CD4-positive, alpha-beta T cell treated with Interferon gamma for 1 hour (primary cell): ENCODE results near the gene SH3YL1.

Source experiments
- DNase-seq: peaks from one replicate; pipeline ENCODE4 v3.0.0-alpha.2; 2020

Gene SH3YL1

GRCh38 chr2:211486-212184 lies 52.2 kb downstream of the SH3YL1 start:
- no peak for DNase-seq

GRCh38 chr2:210660-211059 lies 53.2 kb downstream of the SH3YL1 start:
- no peak for DNase-seq

GRCh38 chr2:209470-209869 lies 54.4 kb downstream of the SH3YL1 start:
- DNase-seq = no peak

GRCh38 chr2:208335-208734 lies 55.5 kb downstream of the SH3YL1 start:
- no peak for DNase-seq

- no peak for DNase-seq
These were observed 59.8 kb downstream of the SH3YL1 start for GRCh38 chr2:203984-204383.

- no peak for DNase-seq
These were observed 60.4 kb downstream of the SH3YL1 start for GRCh38 chr2:203401-203800.

- no peak for DNase-seq
These were observed 60.9 kb downstream of the SH3YL1 start for GRCh38 chr2:202945-203344.

GRCh38 chr2:201648-202433 lies 62.0 kb downstream of the SH3YL1 start:
- no peak for DNase-seq

- DNase-seq = no peak
These were observed 64.5 kb downstream of the SH3YL1 start for GRCh38 chr2:199041-199966.

GRCh38 chr2:196406-196805 lies 67.4 kb downstream of the SH3YL1 start:
- DNase-seq = no peak

- DNase-seq = no peak
These were observed 67.9 kb downstream of the SH3YL1 start for GRCh38 chr2:195932-196331.

GRCh38 chr2:193141-193671 lies 70.6 kb downstream of the SH3YL1 start:
- peak; percentile 57 for DNase-seq

GRCh38 chr2:191311-192190 lies 72.3 kb downstream of the SH3YL1 start:
- no peak for DNase-seq

GRCh38 chr2:187825-188224 lies 76.0 kb downstream of the SH3YL1 start:
- no peak for DNase-seq

GRCh38 chr2:185221-185620 lies 78.6 kb downstream of the SH3YL1 start:
- DNase-seq = no peak

GRCh38 chr2:184695-185094 lies 79.1 kb downstream of the SH3YL1 start:
- DNase-seq = no peak

GRCh38 chr2:182509-183122 lies 81.2 kb downstream of the SH3YL1 start:
- DNase-seq = no peak

- no peak for DNase-seq
These were observed 83.5 kb downstream of the SH3YL1 start for GRCh38 chr2:180311-180710.

- no peak for DNase-seq
These were observed 83.9 kb downstream of the SH3YL1 start for GRCh38 chr2:179886-180285.

- DNase-seq = no peak
These were observed 86.1 kb downstream of the SH3YL1 start for GRCh38 chr2:177733-178132.

- DNase-seq = no peak
These were observed 86.9 kb downstream of the SH3YL1 start for GRCh38 chr2:176917-177316.
